GM23248 (cell line): ENCODE results near the gene CERKL. TPM values are rescaled to one million over a fixed set of nuclear protein-coding genes. Genes with fewer than 3 reads are reported as not detected.

Experiments
- DNase-seq: peaks from one replicate; pipeline ENCODE4 v3.0.0-alpha.2; 2015
- H2AFZ ChIP-seq: fragments of 200-600 bp; sonication (generic); 2 replicates; pipeline ENCODE4 v1.6.1; 2016; ENCODE audit warnings: antibody characterized with exemption
- H3F3A ChIP-seq: fragments of 200-600 bp; sonication (generic); 2 replicates; pipeline ENCODE4 v1.6.1; 2016; ENCODE audit warnings: mild to moderate bottlenecking, antibody characterized with exemption, mixed run types; ENCODE audit not compliant: insufficient read depth
- H3K27ac ChIP-seq: fragments of 200-600 bp; sonication (generic); 2 replicates; pipeline ENCODE4 v1.5.1; 2016; ENCODE audit warnings: mild to moderate bottlenecking
- H3K27me3 ChIP-seq: fragments of 200-600 bp; sonication (generic); replicated peaks from 2 replicates; pipeline ENCODE4 v1.6.1; 2016; ENCODE audit warnings: mild to moderate bottlenecking; ENCODE audit not compliant: insufficient read depth
- H3K36me3 ChIP-seq: fragments of 200-600 bp; sonication (generic); 2 replicates; pipeline ENCODE4 v1.6.1; 2016; ENCODE audit warnings: low read depth, mild to moderate bottlenecking
- H3K4me1 ChIP-seq: fragments of 200-600 bp; sonication (generic); 2 replicates; pipeline ENCODE4 v1.6.1; 2016; ENCODE audit warnings: mild to moderate bottlenecking; ENCODE audit not compliant: insufficient read depth
- H3K4me2 ChIP-seq: fragments of 200-600 bp; sonication (generic); one replicate; pipeline ENCODE4 v1.6.1; 2016; ENCODE audit warnings: mild to moderate bottlenecking; ENCODE audit not compliant: unreplicated experiment
- H3K4me3 ChIP-seq: fragments of 200-600 bp; sonication (generic); 2 replicates; pipeline ENCODE4 v1.5.1; 2016; ENCODE audit warnings: mild to moderate bottlenecking
- H3K79me2 ChIP-seq: fragments of 200-600 bp; sonication (generic); 2 replicates; pipeline ENCODE4 v1.6.1; 2016; ENCODE audit warnings: mild to moderate bottlenecking; ENCODE audit not compliant: insufficient read depth
- H3K9ac ChIP-seq: fragments of 200-600 bp; sonication (generic); 2 replicates; pipeline ENCODE4 v1.6.1; 2016; ENCODE audit warnings: mild to moderate bottlenecking
- H3K9me2 ChIP-seq: fragments of 200-600 bp; sonication (generic); 2 replicates; pipeline ENCODE4 v1.6.1; 2016; ENCODE audit warnings: mixed run types, mild to moderate bottlenecking, moderate library complexity; ENCODE audit not compliant: insufficient read depth
- H3K9me3 ChIP-seq: fragments of 200-600 bp; sonication (generic); one replicate; pipeline ENCODE4 v1.6.1; 2017; ENCODE audit warnings: low read depth
- H4K20me1 ChIP-seq: fragments of 200-600 bp; sonication (generic); 2 replicates; pipeline ENCODE4 v1.6.0; 2016; ENCODE audit not compliant: insufficient read depth
- EZH2 ChIP-seq: fragments of 200-600 bp; sonication (generic); IDR thresholded peaks from 2 replicates; pipeline ENCODE4 v1.6.1; 2018; ENCODE audit warnings: antibody characterized with exemption, mild to moderate bottlenecking; ENCODE audit not compliant: insufficient read depth, poor library complexity, severe bottlenecking
- EZH2phosphoT487 ChIP-seq: fragments of 200-600 bp; sonication (generic); IDR thresholded peaks from 2 replicates; pipeline ENCODE4 v1.6.1; 2018; ENCODE audit warnings: antibody characterized with exemption, moderate library complexity, mild to moderate bottlenecking, low read depth; ENCODE audit not compliant: insufficient read depth
- WGBS, 2 experiments: methylation state at CpG; one replicate each; pipeline ENCODE4 v1.1.6; 2015 to 2017; ENCODE audit warnings: low lambda C conversion rate in 2 of 2, low coverage in 1 of 2; ENCODE audit errors: missing lambda C conversion rate in 2 of 2; 5-methylcytosine and 5-hydroxymethylcytosine counted together
- in situ Hi-C: fragments of 300-500 bp; cut with MboI; formaldehyde crosslinking; loops from 2 replicates; pipeline ENCODE4 v1.15.0; 2020
- polyA plus RNA-seq: library from polyadenylated mRNA; unstranded; fragments of >200 nt; fragmentation: Nextera tagmentation; extraction: Ambion mirVana; gene quantifications from 2 replicates; pipeline ENCODE4 v1.2.1, GENCODE V29; 2016
- total RNA-seq: library from RNA; depleted of rRNA; stranded (reverse); fragments of >200 nt; shearing (Covaris generic); gene quantifications from 2 replicates; pipeline ENCODE4 v1.2.3, GENCODE V29; 2014

CERKL gene
- total and polyA plus RNA-seq, 2 experiments from 2014 or later: 5.2 TPM; not detected in 1

DNA sequence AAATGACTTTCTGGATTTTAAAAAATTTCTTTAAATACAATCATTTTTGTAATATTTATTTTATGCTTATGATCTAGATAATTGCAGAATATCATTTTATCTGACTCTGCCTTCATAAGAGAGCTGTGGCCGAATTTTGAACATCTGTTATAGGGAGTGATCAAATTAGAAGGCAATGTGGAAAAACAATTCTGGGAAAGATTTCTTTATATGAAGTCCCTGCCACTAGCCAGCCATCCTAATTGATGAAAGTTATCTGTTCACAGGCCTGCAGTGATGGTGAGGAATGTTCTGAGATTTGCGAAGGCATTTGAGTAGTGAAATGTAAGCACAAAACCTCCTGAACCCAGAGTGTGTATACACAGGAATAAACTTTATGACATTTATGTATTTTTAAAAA lies 120.2 kb downstream of the CERKL start:
- DNase-seq: no peak
- Histone ChIP-seq H3F3A (no peaks in the 10 kb centered on the region), H3K4me2 (no peak overlapping the region), H4K20me1 (no peaks in the 10 kb centered on the region), H3K27me3 (no peaks in the 10 kb centered on the region), H3K27ac (no peak overlapping the region), H3K9me2 (no peaks in the 10 kb centered on the region), H3K79me2 (no peaks in the 10 kb centered on the region), H3K36me3 (peaks cover 25% of the 10 kb centered on the region), H3K4me3 (no peak overlapping the region), H3K9ac (no peak overlapping the region), H3K9me3 (no peaks in the 10 kb centered on the region), H2AFZ (no peak overlapping the region), H3K4me1 (no peaks in the 10 kb centered on the region)
- 66 to 73% methylated on average over 2 of the region's 2 CpGs for WGBS, 2 experiments
- in situ Hi-C loops: no loop called here
- no peak for TF ChIP-seq EZH2
- TF ChIP-seq EZH2phosphoT487: no peak

DNA sequence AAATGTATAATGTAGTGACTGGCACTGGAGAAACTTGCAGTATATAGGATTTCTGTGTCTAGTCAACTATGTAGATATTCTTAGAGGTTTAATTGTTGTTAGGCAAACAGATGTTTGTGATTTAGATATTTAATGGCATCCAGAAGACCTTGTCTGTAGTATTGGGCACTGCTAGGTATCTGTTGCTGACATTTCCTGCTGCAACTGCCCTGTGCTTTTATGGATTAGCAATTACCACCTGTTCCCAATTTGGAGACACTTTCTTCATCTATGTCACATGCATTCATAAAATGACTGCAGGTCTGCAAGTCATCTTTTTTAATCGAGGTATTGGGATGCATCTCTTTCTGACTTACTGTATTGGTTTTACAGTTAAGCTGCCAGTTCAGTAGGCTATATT lies 128.5 kb downstream of the CERKL start:
- Histone ChIP-seq H3K4me2 (no peak overlapping the region), H3K36me3 (peaks cover 16% of the 10 kb centered on the region), H3K9me2 (no peaks in the 10 kb centered on the region), H3F3A (no peaks in the 10 kb centered on the region), H4K20me1 (no peaks in the 10 kb centered on the region), H3K27ac (no peak overlapping the region), H3K9ac (no peak overlapping the region), H2AFZ (no peak overlapping the region), H3K4me3 (no peak overlapping the region), H3K4me1 (no peaks in the 10 kb centered on the region), H3K9me3 (no peaks in the 10 kb centered on the region), H3K27me3 (no peaks in the 10 kb centered on the region), H3K79me2 (no peaks in the 10 kb centered on the region)
- DNase-seq: no peak
- 41 to 53% methylated on average over 1 of the region's 1 CpG for WGBS, 2 experiments
- TF ChIP-seq EZH2phosphoT487 (no peak), EZH2 (no peak)
- in situ Hi-C loops: no loop called here

DNA sequence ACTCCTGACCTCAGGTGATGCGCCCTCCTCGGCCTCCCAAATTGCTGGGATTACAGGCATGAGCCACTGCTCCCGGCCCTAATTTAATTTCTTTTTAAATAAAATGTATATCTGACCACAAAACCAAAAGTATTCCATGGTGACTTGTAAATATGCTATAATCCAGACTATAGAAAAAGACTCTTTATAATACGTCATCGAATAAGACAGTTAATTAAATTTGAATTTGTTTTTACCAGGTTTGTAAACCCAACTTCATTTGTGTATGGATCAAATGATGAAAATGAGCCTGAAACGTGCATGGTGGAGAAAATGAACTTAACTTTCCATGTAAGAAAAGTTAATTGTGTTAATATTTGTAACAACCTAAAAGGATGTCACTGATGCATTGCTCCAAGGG lies 129.8 kb downstream of the CERKL start:
- Histone ChIP-seq H3K27ac (no peak overlapping the region), H3K9me2 (no peaks in the 10 kb centered on the region), H4K20me1 (no peaks in the 10 kb centered on the region), H3K4me1 (no peaks in the 10 kb centered on the region), H2AFZ (no peak overlapping the region), H3F3A (no peaks in the 10 kb centered on the region), H3K4me2 (no peak overlapping the region), H3K79me2 (no peaks in the 10 kb centered on the region), H3K9me3 (no peaks in the 10 kb centered on the region), H3K9ac (no peak overlapping the region), H3K36me3 (peaks cover 21% of the 10 kb centered on the region), H3K4me3 (no peak overlapping the region), H3K27me3 (no peaks in the 10 kb centered on the region)
- in situ Hi-C loops: no loop called here
- TF ChIP-seq EZH2phosphoT487 (no peak), EZH2 (no peak)
- DNase-seq: no peak
- WGBS, 2 experiments: 88 to 90% methylated on average over 6 of the region's 6 CpGs

DNA sequence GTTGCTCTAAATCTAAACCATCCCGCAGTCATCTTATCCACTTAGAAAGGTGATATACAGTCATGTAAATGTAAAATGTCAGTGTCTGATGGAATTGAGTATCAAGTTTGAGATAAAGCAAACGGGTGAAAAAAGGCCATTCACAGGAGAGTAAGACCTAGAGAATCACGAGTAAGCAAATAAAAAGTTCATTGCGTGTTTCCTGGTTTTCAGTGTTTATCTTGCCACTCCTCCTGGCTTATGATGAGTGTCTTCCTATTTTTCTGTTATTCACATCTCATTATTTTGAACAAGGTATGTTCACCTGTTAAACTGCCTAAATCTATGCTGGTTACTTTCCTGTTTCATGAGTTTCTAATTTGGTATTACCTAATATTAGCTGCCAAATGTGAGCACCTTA lies 130.9 kb downstream of the CERKL start:
- in situ Hi-C loops: no loop called here
- no peaks in the 10 kb centered on the region for H3K9me3 ChIP-seq
- WGBS, 2 experiments: 81 to 84% methylated on average over 4 of the region's 4 CpGs
- no peak for DNase-seq
- H3F3A ChIP-seq: no peaks in the 10 kb centered on the region
- no peaks in the 10 kb centered on the region for H3K4me1 ChIP-seq
- no peaks in the 10 kb centered on the region for H3K79me2 ChIP-seq
- H3K36me3 ChIP-seq: peaks cover 19% of the 10 kb centered on the region
- no peak overlapping the region for H3K4me2 ChIP-seq
- TF ChIP-seq EZH2 (no peak), EZH2phosphoT487 (no peak)
- no peaks in the 10 kb centered on the region for H4K20me1 ChIP-seq
- no peaks in the 10 kb centered on the region for H3K27me3 ChIP-seq
- no peak overlapping the region for H3K9ac ChIP-seq
- no peak overlapping the region for H3K4me3 ChIP-seq
- no peaks in the 10 kb centered on the region for H3K9me2 ChIP-seq
- no peak overlapping the region for H2AFZ ChIP-seq
- no peak overlapping the region for H3K27ac ChIP-seq

DNA sequence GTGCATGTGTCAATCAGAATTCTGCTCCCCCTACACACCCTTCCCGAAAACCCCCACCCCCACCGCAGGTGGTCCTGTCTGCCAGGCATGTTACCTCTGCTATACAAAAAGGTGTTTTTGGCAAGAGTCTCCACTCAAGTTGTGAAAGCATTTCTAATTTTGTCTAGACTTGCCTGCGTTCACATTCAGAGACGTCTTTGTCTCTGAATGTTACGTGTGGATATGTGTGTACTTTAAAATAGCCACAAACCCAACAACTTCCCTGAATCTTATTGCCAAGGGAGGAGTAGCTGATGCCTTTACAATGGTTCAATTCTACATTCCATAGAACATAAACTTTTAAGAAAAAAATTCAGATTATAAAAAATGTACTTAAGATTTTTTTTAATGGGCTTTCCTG lies 133.1 kb downstream of the CERKL start:
- Histone ChIP-seq H3K9me3 (no peaks in the 10 kb centered on the region), H3K9ac (no peak overlapping the region), H3K27me3 (no peaks in the 10 kb centered on the region), H3K4me2 (no peak overlapping the region), H3K27ac (no peak overlapping the region), H3K9me2 (no peaks in the 10 kb centered on the region), H3K79me2 (no peaks in the 10 kb centered on the region), H4K20me1 (no peaks in the 10 kb centered on the region), H3K4me3 (no peak overlapping the region), H2AFZ (no peak overlapping the region), H3K4me1 (no peaks in the 10 kb centered on the region), H3F3A (no peaks in the 10 kb centered on the region), H3K36me3 (peaks cover 11% of the 10 kb centered on the region; the same call in 1 of the 2 replicates)
- TF ChIP-seq EZH2phosphoT487 (no peak), EZH2 (no peak)
- 98 to 100% methylated on average over 5 of the region's 5 CpGs for WGBS, 2 experiments
- DNase-seq: no peak
- in situ Hi-C loops: no loop called here
